PC-9 (cell line): ENCODE results near the gene OCA2.

ENCODE experiments used
- CTCF ChIP-seq: fragments of 200-600 bp; sonication (generic); conservative IDR thresholded peaks from 2 replicates; pipeline ENCODE4 v1.6.1; 2017; ENCODE audit warnings: mixed run types, antibody characterized with exemption, mild to moderate bottlenecking, moderate library complexity
- EZH2 ChIP-seq: fragments of 200-600 bp; sonication (generic); IDR thresholded peaks from 2 replicates; pipeline ENCODE4 v1.8.0; 2017; ENCODE audit warnings: antibody characterized with exemption, low read depth

GRCh38 chr15:27843146-27843545, 256.0 kb downstream of the OCA2 start:
- TF ChIP-seq CTCF (no peak), EZH2 (no peak)
